Activated CD8-positive, alpha-beta T cell treated with anti-CD3 and anti-CD28 coated beads for 36 hours (primary cell): Measurements from ENCODE around the gene KANSL3. TPM values are rescaled to one million over a fixed set of nuclear protein-coding genes. Genes with fewer than 3 reads are reported as not detected.

ENCODE experiments used
- ATAC-seq: fragments of 200-7000 bp; cut with Tn5 transposase; one replicate; pipeline ENCODE4 v1.10.0; 2021; ENCODE audit warnings: mild to moderate bottlenecking, moderate library complexity
- CTCF ChIA-PET: fragments of 350-600 bp; sonication (Branson Sonifier 250); formaldehyde crosslinking; loops from one replicate; lab custom pipeline; 2021; ENCODE audit warnings: antibody characterized with exemption; lab: Charles Lee
- POLR2A ChIA-PET: fragments of 350-600 bp; sonication (Branson Sonifier 250); formaldehyde crosslinking; loops from one replicate; lab custom pipeline; 2021; ENCODE audit warnings: antibody characterized with exemption; lab: Charles Lee
- DNase-seq: peaks from one replicate; pipeline ENCODE4 v3.0.0-alpha.2; 2020
- H3K27ac Mint-ChIP-seq: one replicate; pipeline ENCODE4 v1.8.0; 2021; ENCODE audit warnings: mild to moderate bottlenecking, mixed read lengths
- H3K27me3 Mint-ChIP-seq: one replicate; pipeline ENCODE4 v1.8.0; 2021; ENCODE audit warnings: mixed read lengths
- H3K36me3 Mint-ChIP-seq: one replicate; pipeline ENCODE4 v1.8.0; 2021; ENCODE audit warnings: low read depth, mixed read lengths
- H3K4me1 Mint-ChIP-seq: one replicate; pipeline ENCODE4 v1.8.0; 2021; ENCODE audit warnings: low read depth, mixed read lengths
- H3K4me3 Mint-ChIP-seq: one replicate; pipeline ENCODE4 v1.8.0; 2021; ENCODE audit warnings: mild to moderate bottlenecking, moderate library complexity, mixed read lengths
- H3K9me3 Mint-ChIP-seq: one replicate; pipeline ENCODE4 v1.8.0; 2021; ENCODE audit warnings: mixed read lengths
- intact Hi-C: fragments of 100-400 bp; cut with micrococcal nuclease; formaldehyde crosslinking; loops from one replicate; pipeline ENCODE4 v1.10.0; 2022
- total RNA-seq, 2 experiments: library from RNA; stranded (reverse); gene quantifications; one replicate each; pipeline ENCODE4 v1.2.3, GENCODE V29; 2021
- TF ChIP-seq, protein P1 (sequence below): fragments of 200-600 bp; IDR thresholded peaks from one replicate; pipeline ENCODE4 v1.8.0; 2022; ENCODE audit warnings: antibody characterized with exemption, mild to moderate bottlenecking

KANSL3 gene
- total RNA-seq, 2 experiments from 2014 or later: 37.8 to 39.8 TPM

DNA sequence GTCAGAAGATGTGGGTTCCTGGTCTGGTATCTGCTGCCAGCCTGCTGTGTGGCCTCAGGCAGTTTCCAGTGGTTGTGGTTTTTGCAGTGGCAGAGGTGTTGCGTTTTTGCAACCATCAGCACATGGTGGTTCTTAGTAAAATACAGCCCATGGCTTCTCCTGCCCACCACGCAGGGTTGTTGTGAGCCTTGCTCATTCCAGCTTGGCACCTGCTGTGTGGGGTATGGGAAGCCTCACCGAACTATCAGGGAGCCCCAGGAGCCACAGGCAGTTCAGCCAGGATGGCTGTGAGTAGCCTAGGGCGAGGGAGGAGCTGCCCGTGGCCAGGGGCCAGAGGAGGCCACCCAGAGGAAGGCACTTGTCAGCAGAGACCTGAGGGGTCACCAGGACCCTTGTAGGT, 91.8 kb downstream of the KANSL3 start:
- DNase-seq (peak; percentile 63), ATAC-seq (peak; percentile 43)
- no peaks in the 10 kb centered on the region for H3K9me3 Mint-ChIP-seq
- H3K36me3 Mint-ChIP-seq: peaks cover 68% of the 10 kb centered on the region
- ChIA-PET POLR2A (interaction anchor here (1.7 to 21.9 kb wide), 2 partner anchors 10 to 15 kb away, joined by 5 to 438 read pairs; partner anchors contain the start of gene ARID5A), CTCF (interaction anchor here (1.2 to 4.4 kb wide), 2 partner anchors 8 to 139 kb away, joined by 4 to 17 read pairs; no protein-coding TSS in a partner anchor)
- intact Hi-C loops: no loop called here
- H3K4me1 Mint-ChIP-seq: peaks cover 52% of the 10 kb centered on the region
- peak overlapping the region; percentile 75 for H3K27ac Mint-ChIP-seq
- TF ChIP-seq, protein P1, sequence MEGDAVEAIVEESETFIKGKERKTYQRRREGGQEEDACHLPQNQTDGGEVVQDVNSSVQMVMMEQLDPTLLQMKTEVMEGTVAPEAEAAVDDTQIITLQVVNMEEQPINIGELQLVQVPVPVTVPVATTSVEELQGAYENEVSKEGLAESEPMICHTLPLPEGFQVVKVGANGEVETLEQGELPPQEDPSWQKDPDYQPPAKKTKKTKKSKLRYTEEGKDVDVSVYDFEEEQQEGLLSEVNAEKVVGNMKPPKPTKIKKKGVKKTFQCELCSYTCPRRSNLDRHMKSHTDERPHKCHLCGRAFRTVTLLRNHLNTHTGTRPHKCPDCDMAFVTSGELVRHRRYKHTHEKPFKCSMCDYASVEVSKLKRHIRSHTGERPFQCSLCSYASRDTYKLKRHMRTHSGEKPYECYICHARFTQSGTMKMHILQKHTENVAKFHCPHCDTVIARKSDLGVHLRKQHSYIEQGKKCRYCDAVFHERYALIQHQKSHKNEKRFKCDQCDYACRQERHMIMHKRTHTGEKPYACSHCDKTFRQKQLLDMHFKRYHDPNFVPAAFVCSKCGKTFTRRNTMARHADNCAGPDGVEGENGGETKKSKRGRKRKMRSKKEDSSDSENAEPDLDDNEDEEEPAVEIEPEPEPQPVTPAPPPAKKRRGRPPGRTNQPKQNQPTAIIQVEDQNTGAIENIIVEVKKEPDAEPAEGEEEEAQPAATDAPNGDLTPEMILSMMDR: no peak
- no peak overlapping the region for H3K4me3 Mint-ChIP-seq
- no peaks in the 10 kb centered on the region for H3K27me3 Mint-ChIP-seq

Other genes with a start within 250 kb of the KANSL3 start
- gene NEURL3, start 133.0 kb downstream of the KANSL3 start, total RNA-seq: under 1 TPM in 1 of 2 experiments, not detected in 1; 0.25 TPM
- gene ARID5A, start 101.6 kb downstream of the KANSL3 start, total RNA-seq: 10 to 100 TPM; 61.5 to 64.3 TPM
- gene FER1L5, start 4.5 kb upstream of the KANSL3 start, total RNA-seq: not detected
- gene LMAN2L, start 101.8 kb upstream of the KANSL3 start, total RNA-seq: 1 to 10 TPM; 4.4 to 6.1 TPM
- 1 to 10 TPM; 5.1 to 5.8 TPM for gene CNNM4, start 122.6 kb upstream of the KANSL3 start, total RNA-seq
- gene CNNM3, start 178.0 kb upstream of the KANSL3 start, total RNA-seq: 10 to 100 TPM; 15.8 to 19.3 TPM
- 1 to 10 TPM; 5.3 to 5.7 TPM for gene ANKRD23, start 205.7 kb upstream of the KANSL3 start, total RNA-seq
- gene ANKRD39, start 219.7 kb upstream of the KANSL3 start, total RNA-seq: 10 to 100 TPM; 22.6 TPM
- 10 to 100 TPM; 10.4 to 12.4 TPM for gene SEMA4C, start 231.8 kb upstream of the KANSL3 start, total RNA-seq